Measurements from ENCODE around the gene LGALS3BP.

DNA sequence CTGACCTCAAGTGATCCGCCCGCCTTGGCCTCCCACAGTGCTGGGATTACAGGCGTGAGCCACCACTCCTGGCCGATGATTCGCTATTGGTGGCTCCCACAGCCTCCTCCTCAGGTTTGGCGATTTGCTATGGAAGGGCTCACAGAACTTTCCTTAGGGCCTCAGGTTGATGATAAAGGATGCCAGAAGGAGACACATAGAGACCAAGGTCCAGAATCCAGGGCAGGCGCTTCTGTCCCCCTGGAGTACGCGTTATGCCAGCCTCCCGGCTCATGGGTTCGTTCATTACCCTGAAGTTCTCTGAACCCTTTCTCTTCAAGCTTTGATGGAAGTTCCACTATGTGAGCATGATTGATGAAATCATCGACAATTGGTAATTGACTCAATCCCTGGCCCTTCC, 19.9 kb downstream of the LGALS3BP start:
- TF ChIP-seq HNRNPK (IDR thresholded peaks at IDR 0.05; ENCODE audit: low read depth, low read length, poor library complexity, severe bottlenecking) = no peak
- TF ChIP-seq HIVEP1 (CRISPR knock-in tag; IDR thresholded peaks at IDR 0.05) = no peak
- no peak for TF ChIP-seq NFIB (CRISPR knock-in tag; IDR thresholded peaks at IDR 0.05; ENCODE audit: borderline replicate concordance)
- no peak for TF ChIP-seq DPF2 (CRISPR knock-in tag; IDR thresholded peaks at IDR 0.05; ENCODE audit: borderline replicate concordance, low read depth)

Measured in HepG2 (cell line).